Kidney (tissue), 14 donors: Measurements from ENCODE around the gene DUS3L. TPM values are rescaled to one million over a fixed set of nuclear protein-coding genes. Genes with fewer than 3 reads are reported as not detected.

ENCODE experiments used
- DNase-seq, 5 donors: peaks; one replicate each; pipeline ENCODE4 v3.0.0-alpha.2; 2013 to 2020
- FAIRE-seq: peaks from 2 replicates; lab custom pipeline; 2012; peaks lifted over from hg19 to GRCh38; lab: Jason Lieb, UNC
- H3K27ac ChIP-seq, 2 donors: one replicate each; pipeline ENCODE4 v1.7.0; 2013; ENCODE audit warnings: low read depth in 2 of 2, low read length in 2 of 2, inconsistent platforms in 1 of 2
- H3K27me3 ChIP-seq: one replicate; pipeline ENCODE4 v1.7.1; 2013; ENCODE audit warnings: low read length, inconsistent platforms; ENCODE audit not compliant: control insufficient read depth, insufficient read depth
- H3K36me3 ChIP-seq, 3 donors: one replicate each; pipeline versions ENCODE4 v1.7.0 to v1.7.1; 2013; ENCODE audit warnings: low read length in 3 of 3, control low read depth in 1 of 3, inconsistent platforms in 1 of 3; ENCODE audit not compliant: insufficient read depth in 3 of 3, control insufficient read depth in 2 of 3
- H3K4me1 ChIP-seq, 3 donors: one replicate each; pipeline versions ENCODE4 v1.7.0 to v1.7.1; 2013; ENCODE audit warnings: low read length in 3 of 3, inconsistent platforms in 1 of 3, low read depth in 1 of 3; ENCODE audit not compliant: control insufficient read depth in 2 of 3, insufficient read depth in 2 of 3
- H3K4me3 ChIP-seq, 3 donors: one replicate each; pipeline versions ENCODE4 v1.7.0 to v1.8.1; 2013; ENCODE audit warnings: low read length in 3 of 3, control low read depth in 1 of 3, inconsistent platforms in 1 of 3
- H3K9ac ChIP-seq, 3 donors: one replicate each; pipeline versions ENCODE4 v1.7.0 to v1.7.1; 2013; ENCODE audit warnings: low read length in 3 of 3, control low read depth in 1 of 3, inconsistent platforms in 1 of 3
- H3K9me3 ChIP-seq, 3 donors: one replicate each; pipeline versions ENCODE4 v1.7.0 to v1.7.1; 2013; ENCODE audit warnings: low read length in 3 of 3, control low read depth in 1 of 3, inconsistent platforms in 1 of 3; ENCODE audit not compliant: control insufficient read depth in 2 of 3, insufficient read depth in 1 of 3
- CTCF ChIP-seq: IDR thresholded peaks from 3 replicates; pipeline ENCODE4 v1.5.1; 2012; ENCODE audit warnings: mild to moderate bottlenecking, moderate library complexity, borderline replicate concordance; ENCODE audit not compliant: insufficient read depth; ENCODE audit errors: extremely low read depth
- intact Hi-C: fragments of 100-400 bp; cut with DNase I; formaldehyde crosslinking; loops from one replicate; pipeline ENCODE4 v1.11.1; 2022
- polyA plus RNA-seq: library from polyadenylated mRNA; stranded (reverse); fragments of 350-450 nt; fragmentation: Illumina TruSeq; extraction: RNeasy Lipid Tissue Mini Kit (QIAGEN cat#74804); gene quantifications from one replicate; pipeline ENCODE4 v1.2.3, GENCODE V29; 2014; ENCODE audit warnings: low read depth, low replicate concordance; ENCODE audit not compliant: insufficient read depth
- total RNA-seq: library from RNA; stranded (reverse); fragmentation: NEBNext Ultra II Directional; extraction: Animal tissue kit (Norgen Biotek cat#: 25700); gene quantifications from one replicate; pipeline ENCODE4 v1.2.1, GENCODE V29; 2021
- donor health status: control.
- donor health status: control.
- donor health status: control.
- donor health status: control.
- donor health status: control.
- donor health status: DM: yes; HTN: yes; CAD: no.
- donor health status: Normal renal cell carcinoma (clear cell type).

The DUS3L gene
- total and polyA plus RNA-seq, 2 donors from 2014 or later: 18.1 to 37.6 TPM

DNA sequence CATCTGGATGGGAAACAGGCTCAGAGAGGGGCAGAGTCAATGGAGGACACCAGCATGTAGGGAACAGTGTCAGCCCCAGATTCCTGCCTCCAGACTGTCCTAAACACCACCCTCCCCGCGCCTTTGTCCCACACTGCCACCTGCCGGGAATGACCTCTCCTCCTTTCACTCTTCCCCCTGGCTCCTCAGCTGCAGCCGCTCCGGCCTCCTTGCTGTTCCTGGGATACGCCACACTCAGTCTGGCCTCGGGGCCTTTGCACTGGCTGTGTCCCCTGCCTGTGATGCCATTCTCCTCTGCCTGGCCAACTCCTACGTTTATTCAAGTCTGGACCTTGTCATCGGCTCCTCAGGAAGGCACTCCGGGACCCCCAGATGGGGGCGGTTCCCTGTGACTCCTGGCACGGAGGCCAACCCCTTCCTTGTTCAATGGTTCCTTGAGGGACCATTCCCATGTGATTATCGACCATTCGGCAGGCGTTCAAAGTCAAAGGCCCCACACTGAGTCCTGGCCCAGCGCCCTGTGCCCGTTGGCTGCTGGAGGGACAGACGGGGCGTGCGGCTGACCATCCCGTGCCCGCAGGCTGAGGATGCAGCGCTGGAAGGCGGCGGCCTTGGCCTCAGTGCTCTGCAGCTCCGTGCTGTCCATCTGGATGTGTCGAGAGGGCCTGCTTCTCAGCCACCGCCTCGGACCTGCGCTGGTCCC, 32.8 kb upstream of the DUS3L start:
- H3K4me1 ChIP-seq: peaks cover 0 to 12% (median 0%) of the 10 kb centered on the region in 3 donors
- H3K36me3 ChIP-seq: no peaks in the 10 kb centered on the region
- intact Hi-C loops: no loop called here
- H3K9ac ChIP-seq: no peak overlapping the region
- no peak overlapping the region for H3K27ac ChIP-seq
- H3K27me3 ChIP-seq: no peaks in the 10 kb centered on the region
- TF ChIP-seq CTCF: no peak
- peak in 1 of 5 donors; percentile 45 for DNase-seq
- H3K9me3 ChIP-seq: no peaks in the 10 kb centered on the region
- H3K4me3 ChIP-seq: no peak overlapping the region
- FAIRE-seq: no peak

- H3K9me3 ChIP-seq: no peaks in the 10 kb centered on the region
- no peak overlapping the region for H3K27ac ChIP-seq
- no peak overlapping the region for H3K4me3 ChIP-seq
- DNase-seq: peak in 1 of 5 donors; percentile 48
- intact Hi-C loops: no loop called here
- FAIRE-seq: no peak
- TF ChIP-seq CTCF: no peak
- H3K27me3 ChIP-seq: no peaks in the 10 kb centered on the region
- no peaks in the 10 kb centered on the region for H3K36me3 ChIP-seq
- peaks cover 0 to 6% (median 0%) of the 10 kb centered on the region in 3 donors for H3K4me1 ChIP-seq
- H3K9ac ChIP-seq: no peak overlapping the region
Observed at GRCh38 chr19:5822181-5822844, 31.4 kb upstream of the DUS3L start.

DNA sequence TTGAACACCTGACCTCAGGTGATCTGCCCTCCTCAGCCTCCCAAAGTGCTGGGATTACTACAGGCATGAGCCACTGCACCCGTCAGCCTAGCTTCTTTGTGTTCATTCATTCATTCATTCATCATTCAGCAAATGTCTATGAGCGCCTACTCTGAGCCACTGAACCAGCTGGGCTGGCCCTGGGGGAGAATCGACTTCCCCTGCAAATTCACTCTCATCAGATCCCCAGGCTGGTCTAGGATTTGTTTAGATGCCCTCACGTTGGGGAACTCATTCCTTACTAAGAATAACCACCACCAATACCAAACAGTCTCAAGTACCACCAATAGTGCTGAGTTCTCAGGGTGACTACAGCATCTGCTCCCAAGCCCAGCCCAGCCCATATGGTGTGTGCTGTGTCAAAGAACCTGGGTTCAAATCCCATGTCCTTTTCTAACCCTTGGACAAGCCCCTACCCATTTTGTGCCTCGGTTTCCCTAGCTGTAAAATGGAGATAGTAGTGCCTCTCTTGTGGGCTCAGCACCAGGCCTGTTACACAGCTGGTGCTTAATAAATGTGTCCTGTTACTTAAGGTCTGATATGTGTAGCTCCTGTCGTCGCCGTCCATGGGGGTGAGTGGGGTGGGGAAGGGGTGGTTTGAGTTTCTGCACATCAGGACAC, 30.7 kb upstream of the DUS3L start:
- Histone ChIP-seq H3K4me1 (no peaks in the 10 kb centered on the region), H3K9ac (no peak overlapping the region), H3K27me3 (no peaks in the 10 kb centered on the region), H3K4me3 (no peak overlapping the region), H3K27ac (no peak overlapping the region), H3K36me3 (no peaks in the 10 kb centered on the region), H3K9me3 (no peaks in the 10 kb centered on the region)
- intact Hi-C loops: no loop called here
- no peak for TF ChIP-seq CTCF
- DNase-seq (peak in 1 of 5 donors; percentile 38), FAIRE-seq (no peak)
